ENCODE data around the gene TRDMT1. TPM values are rescaled to one million over a fixed set of nuclear protein-coding genes. Genes with fewer than 3 reads are reported as not detected.
A peak's percentile ranks its signal among the peaks of the same experiment; 100 is the strongest.

Gene TRDMT1
- total and polyA plus RNA-seq, 3 donors from 2014 or later, result 6.9 to 12.1 (median 9.7) TPM

DNA sequence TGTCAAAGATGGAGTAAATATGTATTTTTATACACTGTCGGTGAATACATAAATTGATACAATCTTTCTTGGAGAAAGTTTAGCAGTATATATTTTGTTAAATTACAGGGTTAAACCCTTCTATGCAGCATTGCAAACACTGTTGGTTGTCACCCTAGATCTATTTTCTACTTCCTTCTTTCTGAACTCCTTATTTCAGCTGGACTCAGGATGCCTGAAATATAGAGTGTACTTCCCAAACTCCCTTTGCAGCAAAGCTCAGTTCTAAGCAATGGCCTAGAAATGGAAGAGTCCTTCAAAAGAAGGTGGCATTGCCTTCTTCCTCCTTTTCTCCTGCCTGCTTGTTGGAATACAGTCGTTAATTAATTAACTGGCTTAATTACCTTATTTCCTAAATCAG is 92.4 kb downstream of the TRDMT1 start:
- H3K27ac ChIP-seq, result no peak overlapping the region
- no peak for DNase-seq
- H3K4me1 ChIP-seq, result peaks cover 6% of the 10 kb centered on the region
- TF ChIP-seq, protein P1, sequence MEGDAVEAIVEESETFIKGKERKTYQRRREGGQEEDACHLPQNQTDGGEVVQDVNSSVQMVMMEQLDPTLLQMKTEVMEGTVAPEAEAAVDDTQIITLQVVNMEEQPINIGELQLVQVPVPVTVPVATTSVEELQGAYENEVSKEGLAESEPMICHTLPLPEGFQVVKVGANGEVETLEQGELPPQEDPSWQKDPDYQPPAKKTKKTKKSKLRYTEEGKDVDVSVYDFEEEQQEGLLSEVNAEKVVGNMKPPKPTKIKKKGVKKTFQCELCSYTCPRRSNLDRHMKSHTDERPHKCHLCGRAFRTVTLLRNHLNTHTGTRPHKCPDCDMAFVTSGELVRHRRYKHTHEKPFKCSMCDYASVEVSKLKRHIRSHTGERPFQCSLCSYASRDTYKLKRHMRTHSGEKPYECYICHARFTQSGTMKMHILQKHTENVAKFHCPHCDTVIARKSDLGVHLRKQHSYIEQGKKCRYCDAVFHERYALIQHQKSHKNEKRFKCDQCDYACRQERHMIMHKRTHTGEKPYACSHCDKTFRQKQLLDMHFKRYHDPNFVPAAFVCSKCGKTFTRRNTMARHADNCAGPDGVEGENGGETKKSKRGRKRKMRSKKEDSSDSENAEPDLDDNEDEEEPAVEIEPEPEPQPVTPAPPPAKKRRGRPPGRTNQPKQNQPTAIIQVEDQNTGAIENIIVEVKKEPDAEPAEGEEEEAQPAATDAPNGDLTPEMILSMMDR (IDR thresholded peaks at IDR 0.05), result no peak
- no peak for TF ChIP-seq POLR2A (IDR thresholded peaks at IDR 0.05)
- no peaks in the 10 kb centered on the region for H3K9me3 ChIP-seq
- intact Hi-C loops (cut with DNase I; ENCODE audit: low total_unique reads), result no loop called here
- H3K4me3 ChIP-seq, result no peak overlapping the region
- H3K27me3 ChIP-seq, result no peaks in the 10 kb centered on the region
- no peaks in the 10 kb centered on the region for H3K36me3 ChIP-seq (ENCODE audit: low read depth, missing control alignments)
- WGBS, 2 donors, result 75 to 86% methylated on average over 2 of the region's 2 CpGs

DNA sequence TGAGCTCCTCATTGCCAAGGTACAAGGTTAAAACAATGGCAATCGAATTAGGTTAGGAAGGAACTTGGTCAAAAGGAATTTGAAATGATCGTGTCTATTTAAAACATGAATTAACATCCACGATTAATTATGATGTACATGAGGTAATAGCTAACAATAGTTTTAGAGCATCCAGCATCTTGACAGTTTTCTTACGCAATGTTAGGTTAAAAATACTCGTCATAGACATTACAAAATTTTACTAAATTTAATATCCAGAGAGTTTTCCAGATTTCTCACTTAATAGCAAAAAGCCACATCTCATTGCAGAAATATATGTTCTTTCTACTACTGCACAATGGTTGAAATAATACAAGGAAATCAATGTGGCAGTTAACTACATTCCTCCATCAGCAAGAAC is 94.5 kb downstream of the TRDMT1 start:
- H3K36me3 ChIP-seq (ENCODE audit: low read depth, missing control alignments), result no peaks in the 10 kb centered on the region
- WGBS, 2 donors, result 89 to 98% methylated on average over 5 of the region's 5 CpGs
- TF ChIP-seq, protein P1 (IDR thresholded peaks at IDR 0.05), result no peak
- TF ChIP-seq POLR2A (IDR thresholded peaks at IDR 0.05), result no peak
- intact Hi-C loops (cut with DNase I; ENCODE audit: low total_unique reads), result no loop called here
- DNase-seq, result no peak
- H3K4me3 ChIP-seq, result no peak overlapping the region
- H3K9me3 ChIP-seq, result no peaks in the 10 kb centered on the region
- no peak overlapping the region for H3K27ac ChIP-seq
- H3K4me1 ChIP-seq, result peaks cover 6% of the 10 kb centered on the region
- H3K27me3 ChIP-seq, result no peaks in the 10 kb centered on the region

DNA sequence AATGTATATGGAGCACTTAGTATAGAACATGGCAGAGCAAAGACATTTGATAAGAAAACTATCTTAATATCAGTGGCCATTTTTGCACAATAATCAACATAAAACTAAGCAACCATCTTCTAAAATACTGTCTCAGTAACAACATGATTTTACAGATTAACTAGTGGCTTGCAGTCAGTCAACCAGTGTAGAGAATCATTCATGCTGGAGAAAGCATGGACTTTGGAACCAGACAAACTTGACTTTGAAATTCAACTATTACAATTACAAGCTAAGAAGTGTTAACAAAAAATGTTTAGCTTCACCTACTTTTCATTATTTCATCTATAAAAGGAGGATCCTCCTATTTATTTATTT is 99.6 kb downstream of the TRDMT1 start:
- Histone ChIP-seq H3K36me3 (ENCODE audit: low read depth, missing control alignments) (no peaks in the 10 kb centered on the region), H3K4me1 (no peaks in the 10 kb centered on the region), H3K9me3 (no peaks in the 10 kb centered on the region), H3K27me3 (no peaks in the 10 kb centered on the region), H3K27ac (no peak overlapping the region), H3K4me3 (no peak overlapping the region)
- intact Hi-C loops (cut with DNase I; ENCODE audit: low total_unique reads), result no loop called here
- no peak for TF ChIP-seq POLR2A (IDR thresholded peaks at IDR 0.05)
- TF ChIP-seq, protein P1 (IDR thresholded peaks at IDR 0.05), result no peak
- no peak for DNase-seq

DNA sequence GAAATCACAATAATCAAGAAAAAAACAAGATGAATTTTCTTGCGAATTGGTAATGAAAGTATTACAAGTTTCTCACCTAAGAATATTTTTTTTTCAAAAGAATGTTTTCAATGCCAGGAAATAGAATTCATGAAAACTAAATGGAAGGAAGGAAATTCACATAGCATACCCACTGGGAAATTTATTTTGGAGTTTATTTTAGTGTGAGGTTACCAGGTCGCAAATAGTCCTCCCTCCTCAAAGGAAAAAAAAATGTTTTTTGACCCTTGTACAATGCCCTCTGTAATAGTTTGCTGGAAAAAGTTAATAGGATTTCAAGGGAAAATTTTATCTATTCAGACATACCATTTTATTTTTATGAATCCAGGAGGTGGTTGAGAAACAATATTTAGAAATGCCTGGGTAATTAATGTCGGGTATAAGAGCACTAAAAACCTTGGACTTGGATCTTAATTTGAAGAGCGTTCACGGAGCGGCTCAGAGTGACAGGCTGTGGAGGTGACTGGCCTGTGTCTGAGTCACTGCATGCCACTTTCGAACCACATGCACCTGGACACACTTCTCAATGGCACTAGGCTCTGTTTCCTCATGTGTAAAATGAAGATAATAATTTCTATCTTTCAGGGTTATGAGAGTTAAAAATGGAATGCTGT is 100.1 kb downstream of the TRDMT1 start:
- H3K27ac ChIP-seq, result peak overlapping the region in 1 of 2 donors; percentile 6
- no peaks in the 10 kb centered on the region for H3K4me1 ChIP-seq
- H3K36me3 ChIP-seq (ENCODE audit: low read depth, missing control alignments), result no peaks in the 10 kb centered on the region
- TF ChIP-seq, protein P1 (IDR thresholded peaks at IDR 0.05), result no peak
- TF ChIP-seq POLR2A (IDR thresholded peaks at IDR 0.05), result no peak
- intact Hi-C loops (cut with DNase I; ENCODE audit: low total_unique reads), result no loop called here
- DNase-seq, result no peak
- H3K9me3 ChIP-seq, result no peaks in the 10 kb centered on the region
- WGBS, 2 donors, result 73 to 77% methylated on average over 7 of the region's 7 CpGs
- no peaks in the 10 kb centered on the region for H3K27me3 ChIP-seq
- H3K4me3 ChIP-seq, result no peak overlapping the region

DNA sequence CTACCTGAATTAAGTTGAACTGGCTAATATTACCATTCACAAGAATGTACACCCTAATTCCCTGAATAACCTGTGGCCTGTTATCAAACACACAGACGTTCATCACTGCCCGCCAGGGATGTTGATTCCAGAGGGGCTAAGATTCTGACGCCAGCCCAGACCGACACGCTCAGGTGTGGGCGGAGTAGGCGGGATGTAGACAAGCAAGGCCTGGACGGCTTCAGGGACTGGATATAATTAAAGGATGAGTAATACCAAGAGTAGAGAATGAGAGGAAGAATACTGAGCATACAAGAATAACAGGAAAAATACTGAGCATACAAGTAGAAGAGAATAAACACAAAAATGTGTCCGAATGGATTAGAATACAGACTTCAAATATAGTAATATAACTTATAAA is 100.9 kb downstream of the TRDMT1 start:
- no peak overlapping the region for H3K27ac ChIP-seq
- no peak for DNase-seq
- H3K27me3 ChIP-seq, result no peaks in the 10 kb centered on the region
- H3K4me1 ChIP-seq, result no peaks in the 10 kb centered on the region
- WGBS, 2 donors, result 79 to 87% methylated on average over 9 of the region's 9 CpGs
- no peaks in the 10 kb centered on the region for H3K9me3 ChIP-seq
- H3K36me3 ChIP-seq (ENCODE audit: low read depth, missing control alignments), result no peaks in the 10 kb centered on the region
- no peak overlapping the region for H3K4me3 ChIP-seq
- TF ChIP-seq POLR2A (IDR thresholded peaks at IDR 0.05), result no peak
- TF ChIP-seq, protein P1 (IDR thresholded peaks at IDR 0.05), result no peak
- intact Hi-C loops (cut with DNase I; ENCODE audit: low total_unique reads), result no loop called here

Data from testis (tissue), 3 donors.